Breast epithelium (tissue), 3 donors: Measurements from ENCODE around the gene CACNA1I.

ENCODE experiments used
- POLR2A ChIP-seq: fragments of 450-650 bp; IDR thresholded peaks from one replicate; pipeline ENCODE4 v1.6.1; 2016; ENCODE audit warnings: antibody characterized with exemption, mild to moderate bottlenecking, moderate library complexity
- POLR2AphosphoS5 ChIP-seq, 3 donors: sonication (generic); formaldehyde crosslinking; IDR thresholded peaks; one replicate each; pipeline ENCODE4 v1.6.1; 2017; ENCODE audit warnings: antibody characterized with exemption in 3 of 3
- TF ChIP-seq, protein P1 (sequence below), 3 donors: fragments of 450-650 bp; IDR thresholded peaks; one replicate each; pipeline ENCODE4 v1.5.1; 2016 to 2017; ENCODE audit warnings: antibody characterized with exemption in 3 of 3, mild to moderate bottlenecking in 3 of 3, moderate library complexity in 3 of 3

DNA sequence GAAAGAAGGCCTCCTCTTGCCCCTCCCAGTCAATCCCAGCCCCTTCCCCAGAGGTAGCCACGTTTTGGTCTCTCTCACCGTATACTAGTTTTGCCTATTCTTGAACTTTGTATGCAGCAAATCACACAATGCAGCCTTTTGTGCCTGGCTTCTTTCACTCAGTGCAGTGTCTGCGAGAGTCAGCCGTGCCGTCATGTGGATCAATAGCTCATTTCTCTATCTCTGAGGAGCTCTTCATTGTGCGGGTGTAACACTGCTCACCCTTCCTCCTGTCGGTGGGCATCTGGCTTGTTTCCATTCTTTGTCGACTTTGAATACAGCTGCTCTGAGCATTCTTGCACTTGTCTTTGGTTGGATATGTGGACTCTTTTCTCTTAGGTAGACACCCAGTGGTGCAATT lies 146.5 kb downstream of the CACNA1I start:
- TF ChIP-seq POLR2A (no peak), POLR2AphosphoS5 (IDR thresholded peaks at IDR 0.05) (no peak)
- TF ChIP-seq, protein P1, sequence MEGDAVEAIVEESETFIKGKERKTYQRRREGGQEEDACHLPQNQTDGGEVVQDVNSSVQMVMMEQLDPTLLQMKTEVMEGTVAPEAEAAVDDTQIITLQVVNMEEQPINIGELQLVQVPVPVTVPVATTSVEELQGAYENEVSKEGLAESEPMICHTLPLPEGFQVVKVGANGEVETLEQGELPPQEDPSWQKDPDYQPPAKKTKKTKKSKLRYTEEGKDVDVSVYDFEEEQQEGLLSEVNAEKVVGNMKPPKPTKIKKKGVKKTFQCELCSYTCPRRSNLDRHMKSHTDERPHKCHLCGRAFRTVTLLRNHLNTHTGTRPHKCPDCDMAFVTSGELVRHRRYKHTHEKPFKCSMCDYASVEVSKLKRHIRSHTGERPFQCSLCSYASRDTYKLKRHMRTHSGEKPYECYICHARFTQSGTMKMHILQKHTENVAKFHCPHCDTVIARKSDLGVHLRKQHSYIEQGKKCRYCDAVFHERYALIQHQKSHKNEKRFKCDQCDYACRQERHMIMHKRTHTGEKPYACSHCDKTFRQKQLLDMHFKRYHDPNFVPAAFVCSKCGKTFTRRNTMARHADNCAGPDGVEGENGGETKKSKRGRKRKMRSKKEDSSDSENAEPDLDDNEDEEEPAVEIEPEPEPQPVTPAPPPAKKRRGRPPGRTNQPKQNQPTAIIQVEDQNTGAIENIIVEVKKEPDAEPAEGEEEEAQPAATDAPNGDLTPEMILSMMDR (IDR thresholded peaks at IDR 0.05) = no peak
